Skin epidermis (tissue), 12 donors: Measurements from ENCODE around the gene GLCE.
"Not testable (repeated sequence)": the region's sequence is repeated elsewhere in the genome, so short reads cannot be mapped to it uniquely, and the experiment has no call there.

Experiments
- H3K27ac ChIP-seq, 21 experiments: fragments of 200-600 bp; sonication (generic) in 11 of 21; one replicate each; pipeline ENCODE4 v1.5.0; 2020; ENCODE audit warnings: mild to moderate bottlenecking in 3 of 21, inconsistent platforms in 2 of 21, moderate library complexity in 2 of 21
- H3K4me3 ChIP-seq, 7 experiments: fragments of 200-600 bp; sonication (generic) in 2 of 7; one replicate each; pipeline ENCODE4 v1.5.0; 2020; ENCODE audit warnings: inconsistent platforms in 2 of 7, mild to moderate bottlenecking in 2 of 7, moderate library complexity in 1 of 7

Gene GLCE

GRCh38 chr15:69133862-69134519 is 26.4 kb upstream of the GLCE start:
- Histone ChIP-seq H3K4me3 (no peak overlapping the region), H3K27ac (peak overlapping the region in 3 of 21 experiments; percentile 23 to 53 (median 37))

DNA sequence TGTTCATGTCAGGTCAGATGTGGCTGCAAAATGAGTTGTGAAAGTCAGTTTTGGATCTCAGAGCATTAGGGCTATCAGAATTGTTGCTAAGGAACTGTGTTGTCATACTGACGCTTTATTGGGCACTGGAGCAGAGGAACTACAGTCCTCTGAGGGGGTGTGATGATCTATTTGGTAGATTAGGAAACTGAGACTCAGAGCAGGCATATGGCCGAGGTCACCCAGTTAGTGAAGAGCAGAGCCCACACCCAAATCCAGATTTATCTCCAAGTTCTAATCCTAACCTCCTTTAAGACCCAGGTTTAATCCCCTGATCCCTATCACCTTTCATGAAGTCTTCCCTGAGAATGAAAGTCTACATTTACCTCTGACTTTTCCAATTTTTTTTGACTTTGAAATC is 25.6 kb upstream of the GLCE start:
- Histone ChIP-seq H3K27ac (no peak overlapping the region), H3K4me3 (no peak overlapping the region)

DNA sequence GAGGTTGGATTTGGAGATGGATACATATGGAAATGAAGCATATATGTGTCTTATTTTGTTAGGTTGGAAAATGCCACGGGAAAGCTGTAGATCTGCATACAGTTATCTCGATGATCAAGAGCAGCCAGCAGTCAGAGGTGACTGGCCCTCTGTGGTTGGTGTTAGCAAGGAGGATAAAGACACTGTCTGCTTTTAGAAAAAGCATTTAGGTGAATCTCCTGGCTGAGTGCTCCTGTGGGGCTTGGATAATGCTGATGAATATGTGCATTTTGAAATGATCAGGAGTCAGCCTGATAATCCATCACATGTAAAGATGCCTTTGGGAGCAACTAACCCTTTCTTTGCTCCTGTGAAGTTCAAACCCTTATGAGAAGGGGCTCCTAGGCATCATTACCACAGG is 24.9 kb upstream of the GLCE start:
- H3K27ac ChIP-seq, result no peak overlapping the region
- H3K4me3 ChIP-seq, result no peak overlapping the region

DNA sequence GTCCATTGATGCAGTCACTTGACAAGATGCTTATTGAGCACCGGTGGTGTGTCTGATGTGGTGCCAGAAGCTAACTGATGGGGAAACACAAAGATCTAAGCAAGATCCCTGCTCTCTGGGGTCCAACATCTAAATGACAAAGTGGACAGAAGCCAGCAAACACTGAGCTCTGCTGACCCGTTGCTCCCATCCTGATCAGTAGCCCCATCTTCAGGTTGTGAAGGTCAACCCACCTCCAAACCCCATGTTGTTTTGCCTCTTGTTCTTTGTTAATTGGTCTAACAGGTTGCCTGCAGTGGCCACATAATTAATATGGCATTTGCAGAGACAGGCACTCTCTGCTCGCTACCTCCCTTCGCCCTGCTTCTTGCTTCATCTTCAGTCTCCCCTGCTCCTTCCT is 21.5 kb upstream of the GLCE start:
- Histone ChIP-seq H3K4me3 (no peak overlapping the region), H3K27ac (no peak overlapping the region)

GRCh38 chr15:69140306-69140705 is 20.1 kb upstream of the GLCE start:
- Histone ChIP-seq H3K27ac (no peak overlapping the region), H3K4me3 (no peak overlapping the region)

DNA sequence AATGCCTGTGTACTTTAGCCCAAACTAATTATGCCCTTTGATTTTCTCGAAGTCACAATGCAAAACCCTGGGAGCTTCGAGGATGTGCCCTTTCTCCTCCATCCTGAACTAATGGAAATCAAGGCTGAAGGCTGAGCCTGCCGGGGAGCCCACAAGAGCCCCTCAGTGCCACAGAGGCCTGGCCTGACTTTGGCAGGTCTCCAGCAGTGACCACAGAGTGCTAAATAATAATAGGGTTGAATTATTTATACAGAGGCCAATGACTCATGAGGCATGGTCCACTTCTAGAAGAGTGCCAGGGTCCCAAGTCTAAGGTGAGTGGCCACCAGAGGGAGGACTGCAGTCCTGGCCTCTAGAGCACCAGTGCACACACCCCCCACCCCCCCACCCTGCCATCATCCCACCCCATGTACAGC is 19.1 kb upstream of the GLCE start:
- Histone ChIP-seq H3K4me3 (no peak overlapping the region), H3K27ac (no peak overlapping the region)

GRCh38 chr15:69141833-69142232 is 18.6 kb upstream of the GLCE start:
- Histone ChIP-seq H3K27ac (no peak overlapping the region), H3K4me3 (no peak overlapping the region)

DNA sequence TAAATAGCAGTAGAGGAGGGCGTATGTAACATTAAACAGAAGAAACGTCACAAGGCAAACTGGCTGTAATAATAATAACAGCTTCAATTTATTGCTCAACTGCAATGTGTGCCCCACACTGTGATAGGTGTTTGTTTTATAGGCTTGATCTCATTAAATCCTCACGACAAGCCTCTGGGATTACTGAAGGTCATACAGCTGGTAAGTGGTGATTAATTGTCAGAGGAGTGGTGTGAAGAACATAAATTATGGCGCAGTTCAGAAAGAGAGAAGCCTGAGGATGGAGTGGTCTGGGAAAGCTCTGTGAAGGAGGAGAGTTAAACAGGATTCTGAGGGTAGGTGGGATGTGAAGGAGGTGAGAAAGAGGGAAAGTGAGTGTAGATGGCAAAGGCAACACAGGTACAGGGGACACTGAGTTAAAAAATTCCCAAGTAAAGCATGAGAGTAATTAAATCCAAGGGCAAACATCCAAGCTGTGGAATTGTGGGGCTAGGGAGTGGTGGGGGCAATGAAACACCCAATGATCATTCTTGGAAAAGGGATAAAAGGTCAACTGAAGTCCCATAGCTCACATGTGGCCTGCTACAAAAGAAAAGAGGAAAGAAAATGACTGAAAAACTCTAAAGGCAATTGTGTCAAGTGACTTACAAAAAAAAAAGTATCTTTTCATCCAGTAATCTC is 16.5 kb upstream of the GLCE start:
- H3K27ac ChIP-seq, result no peak overlapping the region
- no peak overlapping the region for H3K4me3 ChIP-seq

DNA sequence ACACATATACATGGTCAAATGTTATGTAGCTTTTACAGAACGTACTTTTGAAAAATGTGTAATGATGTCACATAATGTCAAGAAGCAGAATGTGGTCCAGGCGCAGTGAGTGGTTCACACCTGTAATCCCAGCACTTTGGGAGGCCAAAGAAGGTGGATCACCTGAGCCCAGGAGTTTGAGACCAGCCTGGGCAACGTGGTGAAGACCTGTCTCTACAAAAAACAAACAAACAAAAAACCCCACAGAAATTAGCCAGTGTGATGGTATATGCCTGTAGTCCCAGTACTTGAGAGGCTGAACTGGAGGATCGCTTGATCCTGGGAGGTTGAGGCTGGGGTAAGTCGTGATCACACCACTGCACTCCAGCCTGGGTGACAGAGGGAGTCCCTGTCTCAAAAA is 15.9 kb upstream of the GLCE start:
- no peak overlapping the region for H3K27ac ChIP-seq
- H3K4me3 ChIP-seq, result no peak overlapping the region

DNA sequence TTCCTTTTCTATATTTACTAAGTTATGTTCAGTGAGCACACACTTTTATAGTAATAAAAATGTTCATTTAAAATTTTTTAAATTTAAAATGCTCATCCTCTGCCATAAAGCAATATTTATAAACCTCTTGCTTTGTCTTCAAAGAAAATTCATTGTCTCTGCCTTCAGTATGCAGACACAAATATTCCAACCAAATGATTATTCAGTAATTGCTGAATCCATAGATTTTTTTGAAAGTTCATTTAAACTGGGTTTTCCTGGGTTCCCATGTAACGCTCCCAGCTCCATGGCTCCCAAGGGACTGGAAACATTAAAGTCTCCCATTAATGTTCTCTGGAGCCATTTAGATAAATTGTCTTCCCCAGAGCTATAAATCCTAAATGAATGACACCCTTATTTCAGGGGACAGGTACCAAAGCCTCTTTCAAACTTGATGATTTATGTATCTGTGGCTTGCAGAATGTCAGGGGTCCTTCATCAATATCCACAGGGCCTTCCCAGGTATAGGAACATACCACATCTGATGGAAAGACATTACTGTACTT is 15.2 kb upstream of the GLCE start:
- Histone ChIP-seq H3K27ac (no peak overlapping the region), H3K4me3 (no peak overlapping the region)

DNA sequence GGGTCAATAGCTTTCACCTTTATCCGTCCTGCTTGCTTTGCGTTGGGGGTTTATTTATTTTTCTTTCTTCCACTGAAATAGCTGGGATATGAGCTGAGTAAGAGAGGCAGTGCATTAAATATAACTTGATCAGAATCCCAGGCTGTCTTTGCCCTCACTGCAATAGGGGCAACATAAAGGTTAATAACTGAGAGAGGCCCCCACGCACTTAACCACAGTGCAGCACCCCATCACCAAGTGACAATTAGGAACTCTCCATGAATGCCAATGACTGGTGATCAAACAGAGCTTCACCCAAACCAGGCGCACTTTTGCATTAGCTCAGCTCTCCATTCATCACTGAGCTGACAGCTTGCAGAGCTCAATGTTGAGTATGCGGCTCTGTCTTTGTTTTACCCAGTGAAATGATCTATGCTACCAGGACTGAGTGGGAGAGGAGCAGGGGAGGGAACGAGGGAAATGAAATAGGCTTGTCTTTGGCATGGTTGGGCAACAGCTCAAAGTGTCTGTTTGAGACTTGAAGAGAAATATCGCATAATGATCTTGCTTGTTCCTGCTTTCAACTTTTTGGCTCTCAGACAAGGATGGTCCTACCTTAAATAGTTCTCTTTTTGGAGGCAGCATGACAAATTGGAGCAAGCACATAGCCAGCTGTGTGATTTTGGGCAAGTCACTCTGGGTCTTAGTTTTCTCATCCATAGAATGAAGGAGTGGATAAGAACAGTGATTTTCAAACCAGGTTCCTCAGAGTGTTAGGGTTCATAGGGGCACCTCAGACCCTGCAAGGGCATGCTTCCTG is 14.5 kb upstream of the GLCE start:
- H3K4me3 ChIP-seq, result no peak overlapping the region
- H3K27ac ChIP-seq, result no peak overlapping the region

DNA sequence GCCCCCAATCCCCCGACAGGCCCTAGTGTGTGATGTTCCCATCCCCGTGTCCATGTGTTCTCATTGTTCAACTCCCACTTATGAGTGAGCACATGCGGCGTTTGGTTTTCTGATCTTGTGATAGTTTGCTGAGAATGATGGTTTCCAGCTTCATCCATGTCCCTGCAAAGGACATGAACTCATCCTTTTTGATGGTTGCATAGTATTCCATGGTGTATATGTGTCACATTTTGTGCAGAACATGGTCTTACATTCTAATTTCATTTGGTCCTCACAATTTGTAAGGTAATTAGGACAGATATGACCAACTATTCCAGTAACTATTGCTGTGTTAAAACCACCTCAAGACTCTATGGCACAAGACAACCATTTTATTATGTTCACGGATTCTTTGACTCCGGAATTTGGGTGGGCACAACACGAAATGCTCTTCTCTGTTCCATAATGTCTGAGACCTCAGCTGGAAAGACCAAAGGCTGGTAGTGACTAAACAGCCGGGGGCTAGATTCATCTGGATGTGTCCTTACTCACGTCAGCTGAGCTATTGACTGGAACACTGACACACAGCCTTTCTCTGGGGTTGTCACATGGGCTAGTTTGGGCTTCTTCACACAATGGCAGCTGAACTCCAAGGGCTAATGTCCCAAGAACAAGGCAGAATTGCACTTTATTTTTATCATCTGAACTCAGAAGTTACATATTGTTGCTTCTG is 13.6 kb upstream of the GLCE start:
- Histone ChIP-seq H3K4me3 (no peak overlapping the region), H3K27ac (no peak overlapping the region)

GRCh38 chr15:69148465-69148864 is 12.0 kb upstream of the GLCE start:
- H3K27ac ChIP-seq, result no peak overlapping the region
- H3K4me3 ChIP-seq, result no peak overlapping the region

DNA sequence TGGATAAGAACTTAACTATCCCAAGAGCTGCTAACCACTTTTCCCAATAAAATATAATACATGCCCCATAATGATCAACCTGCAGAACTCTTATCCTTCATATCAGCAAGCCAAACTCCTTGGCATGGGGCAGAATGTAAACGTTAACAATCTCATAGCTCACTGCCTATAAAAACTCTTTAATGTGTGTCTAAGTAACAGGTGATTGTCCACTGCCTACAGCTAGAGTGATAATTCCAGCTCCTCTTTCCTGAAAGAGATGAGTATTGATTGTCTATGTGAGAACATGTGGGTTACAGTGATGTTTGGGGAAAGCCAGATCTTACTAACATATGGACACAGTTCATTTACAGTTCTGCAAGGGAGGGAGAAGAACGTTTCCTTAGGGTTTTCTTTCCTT is 11.3 kb upstream of the GLCE start:
- no peak overlapping the region for H3K27ac ChIP-seq
- no peak overlapping the region for H3K4me3 ChIP-seq

DNA sequence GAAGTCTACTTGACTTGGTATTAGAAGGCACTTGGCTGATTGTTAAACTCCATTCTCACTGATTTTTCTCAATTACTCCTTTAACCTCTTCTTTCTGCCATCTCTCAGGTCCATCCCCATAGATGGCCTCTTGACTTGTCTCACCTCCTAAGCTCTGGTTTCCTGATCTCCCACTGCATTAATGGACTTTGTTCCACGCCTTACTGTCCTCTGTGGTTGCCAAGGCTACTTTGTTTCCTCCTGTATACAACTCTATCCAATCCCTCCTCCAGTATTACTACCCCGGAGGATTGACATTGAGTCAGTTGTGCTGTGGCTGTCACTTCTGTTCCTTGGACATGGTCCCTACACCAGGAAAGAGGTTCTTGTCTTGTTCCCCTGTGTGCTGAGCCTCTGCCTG is 10.6 kb upstream of the GLCE start:
- Histone ChIP-seq H3K27ac (no peak overlapping the region), H3K4me3 (no peak overlapping the region)

DNA sequence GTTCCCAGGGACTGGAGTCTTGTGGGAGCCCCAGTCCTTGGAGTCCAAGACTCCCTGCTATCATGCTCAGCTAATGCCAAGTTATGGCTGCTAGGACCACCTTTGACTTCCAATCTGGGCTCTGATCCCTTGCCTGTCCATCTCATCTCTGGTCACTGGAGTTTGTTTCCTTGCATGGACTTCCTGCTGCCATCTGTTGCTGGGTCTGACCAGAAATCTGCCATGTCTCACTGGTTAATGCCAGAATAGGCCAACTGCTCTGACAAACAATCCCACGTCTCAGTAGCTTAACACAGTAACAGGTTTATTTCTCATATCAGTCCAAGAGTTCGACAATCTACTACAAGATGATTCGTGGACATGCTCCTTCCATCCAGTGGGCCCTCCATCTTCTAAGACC is 10.1 kb upstream of the GLCE start:
- no peak overlapping the region for H3K27ac ChIP-seq
- no peak overlapping the region for H3K4me3 ChIP-seq

DNA sequence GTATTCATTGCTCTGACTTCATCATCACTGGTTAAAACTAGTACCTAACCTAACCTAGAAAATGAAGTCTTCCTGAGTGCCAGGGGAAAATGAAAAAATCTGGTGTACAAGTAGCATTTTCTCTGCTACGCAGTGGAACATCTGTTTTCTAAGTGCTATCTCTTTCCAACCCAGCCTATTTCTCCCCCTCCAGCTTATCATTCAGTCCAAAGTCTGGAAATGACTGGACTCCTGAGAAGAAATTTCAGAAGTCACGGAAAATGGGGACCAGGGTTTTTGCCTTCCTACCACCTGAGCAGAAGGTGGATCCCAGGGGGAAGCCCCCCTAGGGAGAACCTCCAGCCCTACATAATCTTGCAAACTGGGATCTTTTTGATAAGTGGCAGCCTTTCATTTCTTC is 9.6 kb upstream of the GLCE start:
- Histone ChIP-seq H3K4me3 (no peak overlapping the region), H3K27ac (no peak overlapping the region)

- H3K4me3 ChIP-seq, result no peak overlapping the region
- H3K27ac ChIP-seq, result no peak overlapping the region
Observed at GRCh38 chr15:69153046-69153445, 7.4 kb upstream of the GLCE start.

- H3K4me3 ChIP-seq, H3K27ac ChIP-seq: not testable (repeated sequence)
Observed at GRCh38 chr15:69153587-69153986, 6.8 kb upstream of the GLCE start.

DNA sequence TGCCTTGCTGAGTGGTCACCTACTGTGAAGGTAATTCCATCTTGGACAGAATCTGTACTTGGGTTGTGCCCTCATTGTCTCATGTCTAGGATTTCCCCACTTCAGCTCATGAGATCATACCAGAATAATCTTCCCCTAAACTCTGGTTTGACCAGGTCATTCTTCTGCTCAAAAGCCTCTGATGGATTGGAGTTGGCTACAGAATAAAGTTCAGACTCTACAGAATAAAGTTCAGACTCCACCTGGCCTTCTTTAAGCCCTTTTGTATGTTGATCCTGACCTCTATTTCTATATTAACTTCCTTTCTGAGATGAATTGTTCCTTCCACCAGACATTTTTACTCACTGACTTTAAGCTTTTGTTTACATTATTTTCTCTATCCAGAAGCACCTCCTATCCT is 6.4 kb upstream of the GLCE start:
- H3K27ac ChIP-seq, result no peak overlapping the region
- no peak overlapping the region for H3K4me3 ChIP-seq
